ENCODE results near the gene ABHD16A.

Gene ABHD16A

DNA sequence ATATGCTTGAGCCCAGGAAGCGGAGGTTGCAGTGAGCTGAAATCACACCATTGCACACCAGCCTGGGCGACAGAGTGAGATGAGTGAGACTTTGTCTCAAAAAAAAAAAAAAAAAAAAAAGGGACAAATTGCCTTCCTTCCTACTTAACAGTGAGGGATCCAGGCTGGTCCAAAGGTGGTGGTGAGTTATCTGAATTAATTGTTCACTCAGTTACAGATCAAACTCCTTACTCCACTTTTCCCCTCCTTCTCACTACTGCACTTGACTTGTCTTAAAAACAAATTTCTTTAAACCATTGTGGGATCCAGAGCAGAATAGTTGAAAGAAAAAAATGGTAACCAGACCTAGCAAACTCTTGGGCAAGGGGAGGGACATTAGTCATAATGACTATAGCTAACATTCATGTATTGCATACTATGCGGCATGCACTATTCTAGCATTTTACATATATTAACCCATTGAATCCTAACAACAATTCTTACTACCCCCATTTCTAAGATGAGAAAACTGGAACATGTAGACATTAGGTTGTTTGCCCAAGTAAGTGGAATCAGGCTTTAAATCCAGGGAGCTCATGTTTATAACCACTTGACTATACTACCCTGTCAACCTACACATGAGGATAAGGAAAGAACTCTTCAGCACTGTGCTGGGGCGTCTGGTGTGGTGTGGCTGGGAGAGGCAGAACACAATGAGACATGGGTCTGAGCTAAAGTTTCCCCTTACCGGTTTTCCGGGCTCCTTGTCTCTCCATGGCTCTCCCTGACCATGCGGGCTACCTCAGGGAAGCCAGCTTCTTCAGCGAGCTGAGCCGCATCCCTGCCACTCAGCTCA, 39.8 kb downstream of the ABHD16A start:
- no peak for TF ChIP-seq CTCF (IDR thresholded peaks at IDR 0.05; ENCODE audit: insufficient read depth, missing control alignments)
- FAIRE-seq (no peak), DNase-seq (ENCODE audit: insufficient read length, low spot score) (no peak)

- no peak for TF ChIP-seq CTCF (IDR thresholded peaks at IDR 0.05; ENCODE audit: insufficient read depth, missing control alignments)
- FAIRE-seq (no peak), DNase-seq (ENCODE audit: insufficient read length, low spot score) (no peak)
Observed at GRCh38 chr6:31662124-31662723, 40.9 kb downstream of the ABHD16A start.

DNA sequence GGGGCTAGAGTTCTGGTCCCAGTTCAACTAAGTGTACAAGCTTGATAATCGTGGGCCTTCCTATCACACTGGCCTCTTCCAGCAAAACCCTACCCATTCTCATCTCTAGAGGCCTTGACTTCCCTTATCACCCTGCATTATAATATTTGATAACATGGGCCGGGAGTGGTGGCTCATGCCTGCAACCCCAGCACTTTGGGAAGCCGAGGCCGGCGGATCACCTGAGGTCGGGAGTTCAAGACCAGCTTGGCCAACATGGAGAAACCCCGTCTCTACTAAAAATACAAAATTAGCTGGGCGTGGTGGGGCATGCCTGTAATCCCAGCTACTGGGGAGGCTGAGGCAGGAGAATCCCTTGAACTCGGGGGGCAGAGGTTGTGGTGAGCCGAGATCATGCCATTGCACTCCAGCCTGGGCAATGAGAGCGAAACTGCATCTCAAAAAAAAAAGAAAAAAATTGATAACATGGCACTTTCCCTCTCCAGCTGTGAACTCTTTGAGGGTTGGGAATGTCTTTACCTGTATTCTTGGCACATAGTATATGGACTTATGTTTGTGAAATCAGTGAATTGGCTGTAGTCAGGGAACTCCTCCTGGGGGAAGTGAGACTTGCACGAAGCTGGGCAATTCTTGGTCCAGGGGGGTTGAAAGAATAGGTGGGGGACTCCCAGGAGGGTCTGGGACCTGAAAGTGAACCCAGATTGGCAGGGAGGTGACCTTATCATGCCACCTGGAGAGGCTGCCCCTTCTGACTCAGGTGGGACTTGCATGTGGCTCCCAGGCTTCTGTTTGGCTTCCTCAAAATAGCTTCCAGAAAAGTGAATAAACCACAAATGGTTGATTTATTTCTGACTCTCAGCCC, 41.6 kb downstream of the ABHD16A start:
- no peak for FAIRE-seq
- DNase-seq (ENCODE audit: insufficient read length, low spot score), result no peak
- TF ChIP-seq CTCF (IDR thresholded peaks at IDR 0.05; ENCODE audit: insufficient read depth, missing control alignments), result no peak

DNA sequence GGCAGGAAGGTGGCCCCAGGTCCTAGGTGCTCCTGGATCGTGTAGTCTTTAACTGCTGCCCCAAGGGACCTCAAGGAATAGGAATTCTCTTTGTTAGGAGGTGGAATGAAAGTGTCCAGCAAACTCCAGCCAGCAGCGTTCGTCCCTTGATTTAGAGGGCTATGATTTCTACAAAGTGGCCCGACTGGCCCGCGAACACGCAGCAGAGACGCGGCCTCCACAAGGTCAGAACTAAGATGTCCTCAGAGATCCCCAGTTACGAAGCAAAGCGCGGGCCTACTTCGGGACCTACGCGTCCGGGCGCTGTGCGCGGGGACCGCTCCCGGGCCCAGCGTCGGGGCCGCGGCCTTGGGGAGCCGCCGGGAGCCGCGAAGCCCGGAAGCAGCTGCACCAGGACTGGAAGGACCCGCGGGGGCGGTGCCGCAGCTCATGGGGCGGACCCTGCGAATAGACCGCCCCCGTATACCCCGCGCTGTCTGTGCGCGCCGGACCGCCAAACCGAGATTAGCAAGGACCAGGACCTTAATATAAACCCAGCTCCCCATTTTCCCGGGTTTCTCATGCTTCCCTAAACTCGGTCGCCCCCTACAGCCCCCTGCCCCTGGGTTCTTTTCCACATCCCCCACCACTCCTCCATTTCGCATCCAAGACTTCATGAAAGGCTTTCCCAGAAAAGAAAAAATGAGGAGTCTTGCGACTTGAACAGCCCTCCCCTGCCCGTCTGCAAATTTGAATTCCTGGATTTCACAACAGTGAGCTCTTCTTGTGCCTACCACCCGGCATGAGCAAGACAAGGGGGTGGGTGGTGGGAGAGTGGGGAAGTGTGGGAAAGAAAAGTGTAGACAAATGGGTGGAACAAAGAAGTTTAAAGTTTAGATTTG, 42.5 kb downstream of the ABHD16A start, which contains the start of gene C6orf47:
TSS of gene C6orf47 (minus strand) at position 398 of the 881 bp plus-strand sequence. CDS start 831 bp downstream, outside the sequence.
- FAIRE-seq, result no peak
- no peak for TF ChIP-seq CTCF (IDR thresholded peaks at IDR 0.05; ENCODE audit: insufficient read depth, missing control alignments)
- DNase-seq (ENCODE audit: insufficient read length, low spot score), result peak; percentile 86

DNA sequence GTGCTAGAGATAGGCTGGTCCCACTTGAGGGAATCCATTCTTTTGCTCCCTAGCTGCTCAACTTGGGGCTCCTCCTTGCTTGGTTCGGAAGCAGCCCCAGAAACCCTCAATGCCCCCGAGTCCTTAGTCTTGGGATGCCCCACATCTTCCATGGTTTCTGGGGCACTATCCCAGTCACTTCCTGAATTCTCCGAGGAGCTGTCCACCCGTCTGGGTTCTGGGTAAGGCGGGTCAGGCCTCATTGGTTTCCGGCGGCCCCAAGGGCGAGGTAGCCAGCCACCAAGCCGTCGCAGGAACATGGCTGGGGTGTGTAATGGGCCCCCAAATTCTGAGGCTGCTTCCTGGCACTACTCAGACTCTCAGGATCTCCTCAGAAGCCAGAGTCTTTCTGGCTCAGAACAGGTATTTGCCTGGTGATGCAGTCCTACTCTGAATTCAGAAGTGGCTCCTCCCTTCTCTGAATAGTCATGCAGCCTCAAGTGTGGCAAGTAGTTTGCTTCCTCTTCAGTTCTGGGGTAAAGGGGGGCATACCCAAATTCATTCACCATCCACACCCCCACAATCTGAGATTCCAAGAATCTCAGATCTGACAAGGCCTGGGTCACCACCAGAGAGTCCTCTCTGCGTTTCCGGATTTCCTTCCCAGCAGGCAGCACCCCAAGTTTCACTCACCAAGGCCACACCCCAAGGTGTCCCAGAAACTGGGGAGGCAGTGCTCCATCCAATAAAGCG, 43.3 kb downstream of the ABHD16A start:
- no peak for TF ChIP-seq CTCF (IDR thresholded peaks at IDR 0.05; ENCODE audit: insufficient read depth, missing control alignments)
- DNase-seq (ENCODE audit: insufficient read length, low spot score), result no peak
- FAIRE-seq, result no peak
